H1 (cell line): ENCODE measurements around the gene EPN2. TPM values are rescaled to one million over a fixed set of nuclear protein-coding genes. Genes with fewer than 3 reads are reported as not detected.

Experiments
- CTCF ChIA-PET: fragments of 300-600 bp; sonication (Branson Sonifier 250); formaldehyde crosslinking; loops from one replicate; lab custom pipeline; 2021; ENCODE audit not compliant: partially characterized antibody; lab: Charles Lee
- POLR2A ChIA-PET: fragments of 300-600 bp; sonication (Branson Sonifier 250); formaldehyde crosslinking; loops from one replicate; lab custom pipeline; 2021; ENCODE audit warnings: inconsistent platforms; ENCODE audit not compliant: partially characterized antibody; lab: Charles Lee
- DNase-seq, 2 experiments: peaks; one replicate each; pipeline versions ENCODE4 v3.0.0 to v3.0.0-alpha.2; 2010 to 2022; ENCODE audit warnings: low spot score in 2 of 2, low read depth in 1 of 2, mixed read lengths in 1 of 2
- FAIRE-seq: peaks from 2 replicates; lab custom pipeline; 2011; peaks lifted over from hg19 to GRCh38; lab: Jason Lieb, UNC
- H2AFZ ChIP-seq: 2 replicates; pipeline ENCODE4 v1.8.1; 2012; ENCODE audit warnings: low read length, inconsistent platforms
- H2AK5ac ChIP-seq: 2 replicates; pipeline ENCODE4 v1.6.1; 2013; ENCODE audit warnings: low read depth, low read length
- H2BK120ac ChIP-seq: replicated peaks from 2 replicates; pipeline ENCODE3; 2013; ENCODE audit warnings: low read depth, low read length, inconsistent platforms
- H2BK12ac ChIP-seq: 2 replicates; pipeline ENCODE4 v1.6.1; 2013; ENCODE audit warnings: low read depth, low read length
- H2BK15ac ChIP-seq: 2 replicates; pipeline ENCODE4 v1.6.1; 2013; ENCODE audit warnings: low read length
- H2BK20ac ChIP-seq: 2 replicates; pipeline ENCODE4 v1.6.1; 2013; ENCODE audit warnings: low read length
- H2BK5ac ChIP-seq: 2 replicates; pipeline ENCODE4 v1.6.1; 2013; ENCODE audit warnings: low read depth, low read length
- H3K14ac ChIP-seq: 2 replicates; pipeline ENCODE4 v1.6.1; 2013; ENCODE audit warnings: inconsistent platforms; ENCODE audit not compliant: insufficient read length
- H3K18ac ChIP-seq: 2 replicates; pipeline ENCODE4 v1.6.1; 2013; ENCODE audit warnings: low read length; ENCODE audit errors: extremely low read depth
- H3K23ac ChIP-seq: 2 replicates; pipeline ENCODE4 v1.6.1; 2013; ENCODE audit warnings: inconsistent platforms; ENCODE audit not compliant: insufficient read length
- H3K23me2 ChIP-seq: 2 replicates; pipeline ENCODE4 v1.6.1; 2013; ENCODE audit warnings: low read depth, low read length
- H3K27ac ChIP-seq: 2 replicates; pipeline ENCODE4 v1.6.1; 2011; ENCODE audit warnings: low read depth, low read length, inconsistent platforms
- H3K27me3 ChIP-seq, 4 experiments: replicated peaks in 1 of 4; 1 replicate in 1 of 4; 2 replicates in 3 of 4; pipeline versions ENCODE4 v1.6.1 to v1.8.1; 2011 to 2013; ENCODE audit warnings: low read length in 3 of 4, mild to moderate bottlenecking in 3 of 4, inconsistent platforms in 2 of 4, mixed read lengths in 2 of 4, moderate library complexity in 1 of 4; ENCODE audit not compliant: control insufficient read depth in 3 of 4, insufficient read depth in 3 of 4; ENCODE audit errors: extremely low read depth in 1 of 4
- H3K36me3 ChIP-seq, 4 experiments: 2 replicates each; pipeline versions ENCODE4 v1.6.1 to v1.8.1; 2011 to 2013; ENCODE audit warnings: mild to moderate bottlenecking in 4 of 4, low read length in 3 of 4, moderate library complexity in 2 of 4, control low read depth in 1 of 4, inconsistent platforms in 1 of 4; ENCODE audit not compliant: insufficient read depth in 4 of 4, control insufficient read depth in 2 of 4
- H3K4ac ChIP-seq: replicated peaks from 2 replicates; pipeline ENCODE3; 2013; ENCODE audit warnings: low read length, low read depth, mixed read lengths, inconsistent platforms; ENCODE audit not compliant: insufficient read length
- H3K4me1 ChIP-seq, 4 experiments: replicated peaks in 1 of 4; 1 replicate in 1 of 4; 2 replicates in 3 of 4; pipeline versions ENCODE4 v1.6.1 to v1.8.1; 2011 to 2013; ENCODE audit warnings: low read length in 3 of 4, inconsistent platforms in 2 of 4, mixed read lengths in 1 of 4; ENCODE audit not compliant: insufficient read depth in 4 of 4, control insufficient read depth in 3 of 4
- H3K4me2 ChIP-seq, 2 experiments: 2 replicates each; pipeline versions ENCODE4 v1.6.1 to v1.8.1; 2011 to 2013; ENCODE audit warnings: low read depth in 2 of 2, low read length in 2 of 2, control low read depth in 1 of 2, inconsistent platforms in 1 of 2, mild to moderate bottlenecking in 1 of 2; ENCODE audit not compliant: insufficient read depth in 1 of 2
- H3K4me3 ChIP-seq, 4 experiments: fragments of 200-600, 300-600 bp in 1 of 4; sonication (generic), shearing (Covaris generic), sonication (Bioruptor Twin) in 1 of 4; 2 replicates each; pipeline versions ENCODE4 v1.5.1 to v1.8.1; 2011 to 2016; ENCODE audit warnings: low read length in 4 of 4, low read depth in 3 of 4, control low read depth in 2 of 4, inconsistent platforms in 2 of 4, mild to moderate bottlenecking in 2 of 4, mixed read lengths in 1 of 4, moderate library complexity in 1 of 4; ENCODE audit not compliant: insufficient read depth in 2 of 4; ENCODE audit errors: extremely low read depth in 1 of 4
- H3K56ac ChIP-seq: replicated peaks from 2 replicates; pipeline ENCODE3; 2013; ENCODE audit warnings: low read depth, mild to moderate bottlenecking, mixed read lengths, low read length, inconsistent platforms; ENCODE audit not compliant: insufficient read length
- H3K79me1 ChIP-seq: 2 replicates; pipeline ENCODE4 v1.6.1; 2013; ENCODE audit warnings: low read depth, low read length, control low read depth
- H3K79me2 ChIP-seq, 2 experiments: 2 replicates each; pipeline versions ENCODE4 v1.6.1 to v1.8.1; 2012 to 2013; ENCODE audit warnings: low read length in 2 of 2, mild to moderate bottlenecking in 2 of 2, inconsistent platforms in 1 of 2; ENCODE audit not compliant: insufficient read depth in 2 of 2, control insufficient read depth in 1 of 2
- H3K9ac ChIP-seq, 4 experiments: replicated peaks in 1 of 4; 1 replicate in 1 of 4; 2 replicates in 3 of 4; pipeline versions ENCODE4 v1.6.1 to v1.8.1; 2011 to 2013; ENCODE audit warnings: low read depth in 3 of 4, low read length in 3 of 4, control low read depth in 2 of 4, mild to moderate bottlenecking in 2 of 4, moderate library complexity in 2 of 4, inconsistent platforms in 1 of 4; ENCODE audit errors: extremely low read depth in 1 of 4
- H3K9me3 ChIP-seq, 2 experiments: 2 replicates each; pipeline versions ENCODE4 v1.6.1 to v1.8.1; 2012 to 2013; ENCODE audit warnings: mild to moderate bottlenecking in 2 of 2, moderate library complexity in 2 of 2, control low read depth in 1 of 2, inconsistent platforms in 1 of 2, low read depth in 1 of 2, low read length in 1 of 2, mixed read lengths in 1 of 2; ENCODE audit not compliant: insufficient read depth in 2 of 2
- H4K20me1 ChIP-seq, 2 experiments: replicated peaks in 1 of 2; 2 replicates each; pipeline versions ENCODE3 to v1.8.1; 2011 to 2013; ENCODE audit warnings: inconsistent platforms in 2 of 2, low read length in 2 of 2, mild to moderate bottlenecking in 1 of 2; ENCODE audit not compliant: insufficient read depth in 2 of 2, control insufficient read depth in 1 of 2
- H4K5ac ChIP-seq: 2 replicates; pipeline ENCODE4 v1.6.1; 2013; ENCODE audit warnings: low read length, low read depth, mixed read lengths, inconsistent platforms; ENCODE audit not compliant: insufficient read length
- H4K8ac ChIP-seq: 2 replicates; pipeline ENCODE4 v1.8.0; 2013; ENCODE audit warnings: mild to moderate bottlenecking, moderate library complexity, low read length, inconsistent platforms; ENCODE audit not compliant: insufficient read depth; ENCODE audit errors: extremely low read depth
- H4K91ac ChIP-seq: replicated peaks from 2 replicates; pipeline ENCODE3; 2013; ENCODE audit warnings: low read length, mixed read lengths, inconsistent platforms; ENCODE audit not compliant: insufficient read length
- CBX5 ChIP-seq: fragments of 300-800, 300-1000 bp; sonication (generic); IDR thresholded peaks from 2 replicates; pipeline ENCODE4 v1.7.1; 2016; ENCODE audit warnings: antibody characterized with exemption, low read length, low read depth
- EZH2 ChIP-seq: fragments of 200-600 bp; sonication (generic); IDR thresholded peaks from 2 replicates; pipeline ENCODE4 v1.7.1; 2012; ENCODE audit warnings: low read depth, mild to moderate bottlenecking, moderate library complexity, low read length, inconsistent platforms; ENCODE audit not compliant: severe bottlenecking
- NANOG ChIP-seq: IDR thresholded peaks from 2 replicates; pipeline ENCODE4 v1.6.1; 2011; ENCODE audit warnings: low read length, low read depth, mild to moderate bottlenecking, inconsistent platforms; ENCODE audit not compliant: insufficient read depth, poor library complexity, severe bottlenecking
- WGBS, 2 experiments: shearing (Covaris generic) in 1 of 2; methylation state at CpG; one replicate each; pipeline versions ENCODE4 v1.1.6 to v1.1.7; 2013 to 2015; ENCODE audit warnings: low lambda C conversion rate in 2 of 2, mixed read lengths in 2 of 2, inconsistent platforms in 1 of 2, low coverage in 1 of 2, missing lambda C conversion rate in 1 of 2; ENCODE audit not compliant: insufficient replicate concordance in 2 of 2, insufficient coverage in 1 of 2, insufficient read length in 1 of 2; ENCODE audit errors: extremely low coverage in 1 of 2, missing lambda C conversion rate in 1 of 2; 5-methylcytosine and 5-hydroxymethylcytosine counted together
- polyA plus RNA-seq, 7 experiments: library from polyadenylated mRNA; depleted of rRNA in 3 of 7; stranded (reverse) in 5 of 7; unstranded in 2 of 7; fragments of >200 nt in 5 of 7; fragments of 200-250 nt in 2 of 7; gene quantifications; 1 replicate in 5 of 7; 2 replicates in 1 of 7; 4 replicates in 1 of 7; pipeline versions ENCODE4 v1.2.1 to v1.2.3, GENCODE V29; 2011 to 2013; ENCODE audit warnings: missing spikeins in 2 of 7, mixed read lengths in 2 of 7
- total RNA-seq: library from RNA; stranded (reverse); fragmentation: NEBNext Ultra II Directional; extraction: Animal tissue kit (Norgen Biotek cat#: 25700); gene quantifications from 2 replicates; pipeline ENCODE4 v1.2.1, GENCODE V29; 2021

Gene EPN2
- total and polyA plus RNA-seq, 2 of the 8 experiments (the other 6 are each of a cell fraction or from before 2014, with no cell fraction given), result 28.7 to 55.8 TPM

DNA sequence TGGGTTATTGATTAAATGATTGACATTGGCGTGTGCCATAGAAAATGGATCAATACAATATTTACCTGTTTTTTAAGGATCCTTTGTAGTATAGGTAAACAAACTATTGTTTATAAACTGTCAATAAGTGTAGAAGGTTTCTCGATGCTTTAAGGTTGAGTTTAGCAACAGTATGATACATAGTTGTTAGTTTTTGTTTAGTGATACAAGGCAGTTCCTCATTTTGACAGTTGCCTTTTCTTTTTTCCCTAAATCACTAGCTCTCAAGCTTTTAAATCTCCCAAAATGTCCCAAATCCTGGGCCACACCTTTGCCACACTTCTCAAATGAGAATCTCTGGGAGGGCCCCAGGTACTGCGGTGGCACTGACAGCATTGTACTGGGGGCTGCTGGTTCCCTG lies 57.3 kb downstream of the EPN2 start:
- Histone ChIP-seq H3K36me3 (no peaks in the 10 kb centered on the region), H3K79me1 (no peaks in the 10 kb centered on the region; the same call in 1 of the 2 replicates), H3K4ac (no peak overlapping the region), H3K9ac (no peak overlapping the region), H2AFZ (no peak overlapping the region), H3K27me3 (no peaks in the 10 kb centered on the region), H3K23ac (no peak overlapping the region), H3K9me3 (no peaks in the 10 kb centered on the region), H4K91ac (no peak overlapping the region), H4K8ac (no peak overlapping the region), H3K4me1 (peaks cover 0 to 7% (median 4%) of the 10 kb centered on the region in 4 experiments; a peak in 5 of 7 replicates), H3K23me2 (no peaks in the 10 kb centered on the region), H2AK5ac (no peak overlapping the region), H3K14ac (no peak overlapping the region), H2BK5ac (no peak overlapping the region), H2BK12ac (no peak overlapping the region), H3K4me3 (no peak overlapping the region), H3K4me2 (no peak overlapping the region), H4K20me1 (peaks cover 8 to 10% of the 10 kb centered on the region in 2 experiments), H3K79me2 (peaks cover 0 to 14% of the 10 kb centered on the region in 2 experiments; a peak in 2 of 4 replicates), H2BK120ac (no peak overlapping the region), H2BK15ac (no peak overlapping the region), H2BK20ac (no peak overlapping the region), H4K5ac (no peak overlapping the region), H3K56ac (no peak overlapping the region), H3K27ac (no peak overlapping the region), H3K18ac (no peak overlapping the region)
- DNase-seq (no peak), FAIRE-seq (no peak)
- ChIA-PET POLR2A (interaction anchor here (0.6 to 2.2 kb wide), 3 partner anchors 10 to 290 kb away, joined by 3 to 8 read pairs (median 3); partner anchors contain the start of gene FAM83G), CTCF (interaction anchor here (1.4 to 3.5 kb wide), 2 partner anchors 9 to 11 kb away, joined by 6 to 10 read pairs; no protein-coding TSS in a partner anchor)
- WGBS, 2 experiments, result 89% methylated on average over 3 of the region's 3 CpGs; no CpG with 5 or more reads in 1 of the 2 experiments
- TF ChIP-seq EZH2 (no peak), NANOG (no peak), CBX5 (no peak)
